ENCODE results near the gene MUC6. TPM values are rescaled to one million over a fixed set of nuclear protein-coding genes. Genes with fewer than 3 reads are reported as not detected.

Gene MUC6
- total RNA-seq, 2 donors from 2014 or later = not detected

DNA sequence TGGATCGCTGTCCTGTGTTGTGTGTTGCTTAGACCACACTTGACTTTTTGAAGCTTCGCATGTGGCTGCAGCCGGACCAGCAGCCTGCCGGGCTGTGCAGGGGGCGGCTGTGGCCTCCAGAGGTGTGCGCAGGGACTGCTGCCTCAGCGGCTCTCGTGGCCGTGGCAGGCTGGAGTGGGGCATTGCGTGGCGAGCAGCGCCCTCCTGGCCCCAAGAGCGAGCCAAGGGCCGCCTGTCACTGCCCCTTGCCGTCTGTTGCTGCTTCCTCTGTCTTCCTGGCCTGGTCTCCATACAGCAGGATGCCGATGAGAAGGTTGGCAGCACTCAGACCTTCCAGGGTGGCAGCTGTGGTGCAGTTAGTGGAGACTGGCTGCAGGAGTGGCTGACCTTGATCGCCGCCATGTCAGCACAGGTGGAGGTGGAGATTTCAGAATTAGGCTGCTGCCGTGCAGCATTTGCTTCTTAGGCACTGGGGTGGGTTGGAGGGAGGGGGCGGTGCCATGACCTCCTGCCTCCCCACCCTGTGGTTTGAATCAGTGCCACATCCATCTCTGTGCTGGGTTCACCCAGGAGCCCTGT is 34.0 kb downstream of the MUC6 start:
- DNase-seq (ENCODE audit: low spot score) = no peak
- intact Hi-C loops (cut with DNase I) = no loop called here

DNA sequence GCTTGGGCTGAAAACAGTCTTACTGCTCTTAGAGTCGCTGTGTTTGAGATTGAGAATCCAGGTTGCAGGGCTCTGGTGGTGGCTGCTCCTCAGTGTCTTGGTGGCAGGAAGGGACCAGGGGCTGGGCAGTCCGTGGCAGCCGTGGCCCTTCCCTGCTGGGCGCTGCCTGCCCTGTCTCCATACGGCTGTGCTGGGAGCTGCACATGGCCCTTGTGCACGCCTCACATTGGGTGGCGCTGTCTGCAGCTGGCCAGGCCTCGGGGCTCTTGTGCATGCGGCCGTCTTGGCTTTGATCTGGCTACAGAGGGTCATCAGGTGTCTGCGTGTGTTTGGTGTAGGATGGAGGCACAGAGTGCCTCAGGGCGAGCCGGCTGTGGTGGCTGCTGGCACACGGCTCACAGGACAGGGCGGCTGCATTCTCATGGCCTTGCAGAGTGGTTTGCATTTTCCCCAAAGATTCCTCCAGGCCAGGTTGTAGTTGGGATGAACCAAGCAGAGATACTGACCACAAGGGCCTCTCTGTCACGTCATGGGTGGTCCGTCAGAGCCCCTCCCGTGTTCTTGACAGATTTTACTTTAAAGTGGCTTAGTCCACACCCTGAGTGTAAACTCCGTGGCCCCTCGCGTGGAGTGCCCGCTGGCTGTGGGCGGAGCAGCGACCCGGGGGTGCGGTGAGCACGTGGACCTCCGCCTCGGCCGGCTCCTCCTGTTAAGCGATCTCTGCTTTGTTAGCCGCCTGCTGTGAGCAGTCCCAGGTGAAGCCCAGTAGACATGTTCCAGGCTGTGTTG is 34.7 kb downstream of the MUC6 start:
- DNase-seq (ENCODE audit: low spot score) = no peak
- intact Hi-C loops (cut with DNase I) = no loop called here

DNA sequence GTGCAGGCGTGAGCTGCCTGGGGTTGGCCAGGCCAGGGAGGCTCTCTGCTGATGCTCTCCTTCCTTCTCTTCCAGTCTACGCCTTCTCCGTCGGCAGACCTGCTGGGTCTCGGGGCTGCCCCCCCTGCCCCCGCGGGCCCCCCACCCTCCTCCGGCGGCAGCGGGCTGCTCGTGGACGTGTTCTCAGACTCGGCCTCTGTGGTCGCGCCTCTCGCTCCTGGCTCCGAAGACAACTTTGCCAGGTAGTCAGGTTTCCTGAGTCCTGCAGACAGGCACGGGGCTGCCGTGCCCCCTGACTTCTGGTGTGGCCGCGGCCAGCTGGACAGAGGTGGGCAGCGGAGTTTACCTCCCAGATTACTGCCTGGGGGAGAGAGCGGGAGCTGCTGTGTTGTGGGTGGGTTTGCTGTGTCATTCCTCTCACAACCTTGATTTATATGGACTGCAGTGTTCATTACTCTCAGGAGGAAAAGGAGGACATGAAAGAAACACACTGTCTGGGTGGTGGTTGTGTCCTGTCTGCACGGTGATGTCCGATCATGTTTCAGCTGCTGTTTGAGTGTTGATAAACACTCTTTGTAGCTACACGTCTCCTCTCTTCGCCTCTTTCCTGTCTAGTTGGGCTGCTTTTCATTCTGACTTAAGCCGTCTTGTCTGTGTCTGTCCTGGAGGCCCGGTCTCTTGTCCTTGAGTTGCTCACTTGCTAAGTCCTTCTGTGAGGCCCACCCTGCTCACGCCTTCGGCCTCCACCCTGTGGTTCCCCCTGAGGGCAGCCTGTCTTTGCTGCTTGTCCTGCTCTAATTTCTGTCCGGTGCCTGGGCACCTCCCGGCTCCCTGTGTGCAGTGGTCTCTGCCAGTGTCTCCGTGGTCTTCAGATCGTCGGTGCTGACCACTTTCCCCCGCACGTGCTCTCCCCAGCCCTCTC is 35.9 kb downstream of the MUC6 start:
- no peak for DNase-seq (ENCODE audit: low spot score)
- intact Hi-C loops (cut with DNase I) = no loop called here

DNA sequence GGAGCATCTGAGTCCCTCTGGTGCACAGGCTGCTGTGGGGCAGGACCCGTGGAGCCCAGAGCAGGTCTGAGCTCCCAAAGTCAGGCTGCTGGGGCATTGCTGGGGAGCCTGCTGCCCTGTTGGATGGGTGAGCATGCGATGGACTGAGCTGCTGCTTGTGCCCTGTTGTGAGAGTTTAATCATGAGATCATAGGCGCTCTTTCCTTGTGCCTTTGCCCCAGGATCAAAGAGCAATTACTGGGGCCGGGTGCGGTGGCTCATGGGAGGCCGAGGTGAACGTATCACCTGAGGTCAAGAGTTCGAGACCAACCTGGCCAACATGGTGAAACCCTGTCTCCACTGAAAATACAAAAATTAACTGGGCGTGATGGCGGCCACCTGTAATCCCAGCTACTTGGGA is 37.5 kb downstream of the MUC6 start:
- no peak for DNase-seq (ENCODE audit: low spot score)
- intact Hi-C loops (cut with DNase I) = no loop called here

DNA sequence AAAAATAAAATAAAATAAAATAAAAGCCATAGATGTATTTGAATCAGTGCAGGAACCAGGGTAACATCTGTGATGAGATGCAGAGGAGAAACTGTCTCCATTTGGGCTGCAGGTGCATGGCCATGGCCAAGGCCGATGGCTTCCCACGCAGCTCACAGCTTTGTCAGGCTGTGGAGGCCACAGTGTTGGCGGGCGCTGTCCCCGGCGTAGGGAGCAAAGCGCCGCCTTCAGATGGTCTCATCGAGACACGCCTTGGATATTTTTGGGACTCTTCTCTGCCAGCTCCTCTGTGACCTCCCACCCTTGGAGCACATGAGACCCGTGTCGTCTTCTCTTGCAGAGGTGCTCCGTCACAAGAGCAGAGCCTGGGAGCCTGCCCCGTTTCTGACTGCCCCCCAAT is 38.6 kb downstream of the MUC6 start:
- DNase-seq (ENCODE audit: low spot score) = no peak
- intact Hi-C loops (cut with DNase I) = loop anchor here in 1 of 2 donors (1.0 kb wide), 1 partner anchor 21 kb away; no protein-coding TSS in a partner anchor

DNA sequence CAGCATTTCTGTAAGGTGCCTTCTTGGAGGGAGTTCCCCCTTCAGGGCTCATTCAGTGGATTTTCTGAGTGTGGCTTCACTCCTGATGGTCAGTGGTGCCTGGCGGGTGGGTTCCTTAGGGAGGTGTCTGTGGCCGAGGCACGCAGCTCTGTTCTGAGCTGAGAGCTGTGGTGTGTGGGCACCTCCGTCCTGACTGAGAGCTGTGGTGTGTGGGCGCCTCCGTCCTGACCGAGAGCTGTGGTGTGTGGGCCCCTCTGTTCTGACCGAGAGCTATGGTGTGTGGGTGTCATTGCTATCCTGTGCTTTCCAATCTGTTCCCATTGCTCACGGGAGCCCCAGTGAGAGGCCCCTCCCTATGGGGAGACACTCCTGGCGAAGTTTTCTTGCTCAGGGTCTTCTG is 39.8 kb downstream of the MUC6 start:
- no peak for DNase-seq (ENCODE audit: low spot score)
- intact Hi-C loops (cut with DNase I) = no loop called here

DNA sequence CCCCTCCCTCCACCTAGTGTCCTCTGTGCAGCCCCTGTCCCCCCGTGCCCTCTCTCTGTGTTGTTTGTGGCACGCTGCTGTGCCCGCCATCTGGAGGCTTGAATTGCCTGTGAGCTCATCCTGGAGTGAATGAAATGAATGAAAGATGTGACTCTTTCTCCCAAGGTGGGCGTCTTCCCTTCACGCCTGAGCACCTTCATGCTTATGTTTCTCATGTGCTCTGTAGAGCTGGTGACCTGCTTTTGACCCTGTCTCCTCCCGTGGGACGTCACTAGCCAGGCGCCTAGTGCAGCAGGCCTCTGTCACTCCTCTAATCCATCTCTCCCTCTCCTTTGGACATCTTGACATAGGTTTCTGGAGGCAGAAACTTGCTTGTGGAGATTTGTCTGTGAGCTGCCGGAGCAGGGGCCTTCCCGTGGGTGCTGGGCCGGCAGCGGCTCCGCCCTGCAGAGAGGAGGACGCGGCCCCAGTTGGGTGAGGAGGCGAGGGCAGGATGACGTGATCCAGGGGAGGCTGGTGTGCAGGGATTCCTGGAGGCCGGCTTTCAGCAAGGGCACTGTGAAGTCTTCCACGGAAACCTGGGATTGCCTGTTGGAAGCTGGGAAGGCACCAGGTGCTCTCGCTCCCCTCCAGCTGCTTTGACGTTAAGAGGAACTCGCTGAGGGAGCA is 40.6 kb downstream of the MUC6 start:
- DNase-seq (ENCODE audit: low spot score) = no peak
- intact Hi-C loops (cut with DNase I) = no loop called here

DNA sequence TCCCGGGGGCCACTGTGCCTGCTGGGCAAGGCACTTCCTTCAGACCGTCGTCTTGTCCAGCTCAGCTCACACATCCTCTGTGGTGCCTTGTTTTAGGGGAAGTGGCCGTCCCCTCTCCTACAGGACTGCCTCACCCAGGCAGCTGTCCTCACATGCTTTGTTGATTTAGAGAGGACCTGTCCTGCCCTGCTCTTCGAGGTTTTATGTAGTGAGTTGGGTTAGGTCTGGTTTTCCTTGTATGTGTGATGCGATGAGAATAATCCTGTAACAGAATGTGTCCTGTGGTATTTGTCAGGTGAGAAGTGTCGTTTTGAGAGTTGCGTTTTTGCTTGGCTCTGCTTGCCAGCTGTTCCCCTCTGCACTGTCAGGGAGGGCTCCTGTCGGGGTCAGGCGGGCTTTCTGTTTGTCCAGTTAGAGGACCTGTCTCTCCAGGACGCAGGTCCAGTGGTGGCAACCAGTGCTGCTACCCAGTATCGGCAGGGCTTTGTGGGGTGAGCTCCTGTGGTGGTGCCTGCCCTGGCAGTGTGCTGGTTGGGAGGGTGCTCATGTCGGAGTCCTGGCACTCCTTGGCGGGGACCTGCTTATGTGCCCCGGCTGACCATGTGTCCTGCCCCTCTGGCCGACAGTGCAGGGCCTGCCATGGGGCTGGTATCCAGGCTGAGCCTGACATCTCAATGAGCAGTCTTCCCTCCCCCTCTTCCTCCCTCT is 41.3 kb downstream of the MUC6 start:
- no peak for DNase-seq (ENCODE audit: low spot score)
- intact Hi-C loops (cut with DNase I) = no loop called here

DNA sequence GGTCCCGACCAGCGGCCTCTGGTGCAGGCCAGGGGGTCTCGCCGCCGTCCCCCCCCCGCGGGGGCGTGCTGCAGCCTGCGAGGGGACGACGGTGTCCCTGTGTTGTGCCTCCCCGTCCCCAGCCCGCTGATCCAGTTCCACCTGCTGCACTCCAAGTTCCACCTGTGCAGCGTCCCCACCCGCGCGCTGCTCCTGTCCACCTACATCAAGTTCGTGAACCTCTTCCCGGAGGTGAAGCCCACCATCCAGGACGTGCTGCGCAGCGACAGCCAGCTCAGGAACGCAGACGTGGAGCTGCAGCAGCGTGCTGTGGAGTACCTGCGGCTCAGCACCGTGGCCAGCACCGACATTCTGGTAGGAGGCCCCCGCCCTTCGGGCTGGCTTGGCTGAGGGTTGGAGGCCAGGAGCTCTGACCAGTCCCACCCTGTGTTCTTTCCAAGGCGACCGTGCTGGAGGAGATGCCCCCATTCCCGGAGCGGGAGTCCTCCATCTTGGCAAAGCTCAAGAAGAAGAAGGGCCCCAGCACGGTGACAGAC is 42.8 kb downstream of the MUC6 start:
- intact Hi-C loops (cut with DNase I) = no loop called here
- DNase-seq (ENCODE audit: low spot score) = no peak

DNA sequence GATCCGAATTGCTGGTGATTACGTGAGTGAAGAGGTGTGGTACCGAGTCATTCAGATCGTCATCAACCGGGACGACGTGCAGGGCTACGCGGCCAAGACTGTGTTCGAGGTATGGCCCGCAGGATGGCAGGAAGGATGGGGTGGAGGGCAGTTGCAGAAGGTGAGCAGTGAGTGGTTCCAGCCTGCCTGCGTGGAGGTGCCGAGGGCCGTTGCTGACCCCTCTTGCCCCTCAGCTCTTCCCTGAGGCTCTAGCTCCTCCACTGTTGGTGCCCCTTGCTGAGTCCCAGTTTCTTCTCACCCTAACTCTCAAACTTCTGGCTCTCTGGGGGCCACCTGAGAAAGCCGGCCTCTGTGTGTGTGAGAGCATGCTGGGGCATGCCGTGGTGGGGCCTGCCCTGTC is 43.9 kb downstream of the MUC6 start:
- DNase-seq (ENCODE audit: low spot score) = no peak
- intact Hi-C loops (cut with DNase I) = no loop called here

DNA sequence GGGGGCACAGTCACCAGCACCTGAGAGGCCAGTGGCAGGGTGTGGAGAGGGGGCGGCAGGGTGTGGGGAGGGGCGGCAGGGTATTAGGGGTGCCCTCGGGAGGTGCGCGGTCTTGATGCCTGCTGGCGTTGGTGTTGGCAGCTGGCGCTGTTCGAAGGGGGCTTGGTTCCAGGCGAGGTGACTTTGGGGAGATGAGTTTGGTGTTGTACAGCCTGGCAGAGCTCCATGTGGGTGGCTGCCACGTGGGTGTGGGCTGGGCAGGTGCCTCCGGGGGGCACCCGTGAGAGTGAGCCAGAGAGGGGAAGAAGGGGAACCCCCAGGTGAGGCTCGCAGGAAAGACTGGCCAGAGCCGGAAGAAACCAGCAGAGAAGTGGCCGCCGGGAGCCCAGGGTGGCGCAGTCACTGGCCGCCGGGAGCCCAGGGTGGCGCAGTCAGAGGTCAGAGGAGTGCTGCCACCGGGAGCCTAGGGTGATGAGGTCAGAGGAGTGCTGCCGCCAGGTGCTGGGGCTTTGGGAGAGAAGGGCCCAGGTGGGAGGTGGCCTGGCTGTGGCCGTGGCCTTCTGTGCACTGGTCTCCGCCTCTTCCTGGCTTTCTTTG is 44.7 kb downstream of the MUC6 start:
- no peak for DNase-seq (ENCODE audit: low spot score)
- intact Hi-C loops (cut with DNase I) = no loop called here

DNA sequence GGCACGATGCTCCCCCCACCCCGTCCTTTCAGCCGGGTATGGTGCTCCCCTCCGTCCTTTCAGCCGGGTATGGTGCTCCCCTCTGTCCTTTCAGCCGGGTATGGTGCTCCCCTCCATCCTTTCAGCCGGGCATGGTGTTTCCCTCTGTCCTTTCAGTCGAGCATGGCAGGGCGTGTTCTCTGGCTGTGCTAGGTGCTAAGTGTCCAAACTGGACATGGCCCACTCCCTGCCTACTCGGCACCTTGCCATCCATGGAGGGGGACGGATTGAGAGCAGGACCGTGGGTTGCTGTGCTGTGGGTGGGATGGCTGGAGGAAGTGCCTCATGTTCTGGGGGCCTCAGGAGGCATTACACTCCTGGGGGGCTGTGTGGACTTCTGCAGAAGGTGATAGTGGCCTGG is 45.5 kb downstream of the MUC6 start:
- no peak for DNase-seq (ENCODE audit: low spot score)
- intact Hi-C loops (cut with DNase I) = no loop called here

DNA sequence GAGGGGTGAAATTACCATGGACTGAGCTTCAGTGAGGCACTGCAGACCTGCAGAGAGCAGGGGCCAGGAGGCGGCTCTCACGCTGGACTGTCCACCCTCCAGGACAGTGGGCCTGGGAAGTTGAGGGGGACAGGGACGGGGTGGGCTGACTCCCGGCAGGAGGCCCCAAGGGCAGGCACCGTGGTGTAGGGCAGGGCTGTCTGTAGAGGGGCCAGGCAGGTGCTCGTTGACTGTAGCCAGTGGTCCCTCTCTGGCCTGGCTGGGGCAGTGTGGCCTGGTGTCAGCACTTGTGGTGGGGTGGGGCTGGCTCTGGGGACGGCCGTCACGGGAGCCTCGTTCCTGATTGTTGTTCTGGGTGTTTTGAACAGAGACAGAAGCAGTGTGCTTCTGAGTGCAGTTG is 46.4 kb downstream of the MUC6 start:
- no peak for DNase-seq (ENCODE audit: low spot score)
- intact Hi-C loops (cut with DNase I) = no loop called here

DNA sequence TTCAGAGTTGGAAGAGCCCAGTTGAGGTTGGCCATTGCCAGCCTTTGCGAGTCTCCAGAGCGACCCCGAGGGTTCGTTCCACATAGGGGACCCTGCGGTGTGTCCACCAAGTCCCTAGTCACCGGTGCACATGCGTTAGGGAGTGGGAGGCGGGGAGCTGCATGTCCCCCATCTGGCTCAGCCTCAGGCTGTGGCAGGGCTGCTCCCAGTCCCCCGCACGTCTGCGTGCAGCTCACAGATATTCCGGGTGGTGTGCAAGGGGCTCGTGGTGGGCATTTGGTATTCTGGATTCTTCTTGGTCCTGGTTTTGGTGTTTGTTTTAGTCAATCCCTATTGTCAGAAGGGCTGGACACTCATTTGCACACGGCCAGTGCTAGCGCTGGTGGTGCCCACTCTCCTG is 48.8 kb downstream of the MUC6 start:
- no peak for DNase-seq (ENCODE audit: low spot score)
- intact Hi-C loops (cut with DNase I) = no loop called here

DNA sequence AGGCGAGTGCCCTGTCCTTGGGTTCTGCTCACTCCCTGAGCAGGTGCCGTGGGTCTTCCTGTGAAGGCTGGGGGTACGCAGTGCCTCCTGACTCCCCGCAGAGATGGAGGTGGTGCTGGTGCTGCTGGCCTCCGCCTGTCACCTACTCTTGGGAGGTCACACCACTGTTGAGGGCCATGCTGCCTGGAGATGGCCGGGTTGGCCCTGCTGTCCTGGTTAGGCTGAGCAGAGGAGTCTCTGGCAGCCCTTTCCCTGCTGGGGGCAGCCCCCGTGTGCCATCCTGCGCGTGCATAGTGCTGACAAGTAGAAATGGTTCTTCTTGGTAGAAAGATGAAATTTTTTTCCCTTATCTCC is 49.6 kb downstream of the MUC6 start:
- intact Hi-C loops (cut with DNase I) = no loop called here
- no peak for DNase-seq (ENCODE audit: low spot score)

DNA sequence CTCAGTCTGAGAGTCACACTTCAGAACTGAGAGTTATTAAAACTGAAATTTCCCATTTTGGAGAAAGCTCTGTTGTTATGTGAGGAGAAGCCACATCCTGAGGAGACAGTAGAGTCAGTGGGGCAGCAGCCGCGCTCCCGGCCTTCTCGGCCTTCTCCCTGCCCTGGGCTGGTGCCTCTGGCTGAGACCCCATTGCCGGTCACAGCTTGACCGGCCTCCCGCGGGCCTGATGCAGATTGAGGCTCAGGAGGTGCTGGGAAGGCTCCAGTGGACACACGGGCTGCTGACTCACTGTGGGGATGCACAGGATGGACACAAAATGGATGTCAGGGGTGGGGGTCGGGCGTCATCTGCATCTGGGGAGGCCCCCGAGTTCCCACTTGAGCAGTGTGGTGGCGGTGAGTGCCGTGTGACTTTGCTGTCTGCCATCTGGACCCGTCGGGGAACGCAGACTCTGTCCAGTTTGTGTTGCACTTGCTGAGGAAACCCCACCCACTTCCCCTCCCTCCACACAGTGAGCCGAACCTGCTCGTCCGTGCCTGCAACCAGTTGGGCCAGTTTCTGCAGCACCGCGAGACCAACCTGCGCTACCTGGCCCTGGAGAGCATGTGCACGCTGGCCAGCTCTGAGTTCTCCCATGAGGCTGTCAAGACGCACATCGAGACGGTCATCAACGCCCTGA is 50.1 kb downstream of the MUC6 start:
- DNase-seq (ENCODE audit: low spot score) = peak; percentile 67
- intact Hi-C loops (cut with DNase I) = no loop called here

DNA sequence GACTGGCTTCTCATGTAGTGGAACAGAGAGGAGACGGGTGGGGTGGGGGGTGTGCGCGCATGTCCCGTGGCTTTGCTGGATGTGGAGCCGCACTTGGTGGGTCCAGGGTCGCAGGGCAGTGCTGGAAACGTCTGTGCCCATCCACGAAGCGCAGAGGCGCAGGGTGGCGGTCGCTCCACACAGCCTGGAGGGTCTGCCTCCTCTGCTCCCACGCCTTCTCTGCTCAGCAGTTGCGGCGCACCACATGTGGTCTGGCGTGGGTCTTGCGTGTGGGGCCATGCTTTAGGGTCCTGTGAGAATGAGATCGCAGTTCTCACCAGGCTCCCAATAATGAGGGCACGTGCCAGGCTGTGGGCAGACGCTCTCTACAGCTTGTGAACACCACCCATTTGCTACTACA is 50.7 kb downstream of the MUC6 start:
- intact Hi-C loops (cut with DNase I) = no loop called here
- DNase-seq (ENCODE audit: low spot score) = no peak

DNA sequence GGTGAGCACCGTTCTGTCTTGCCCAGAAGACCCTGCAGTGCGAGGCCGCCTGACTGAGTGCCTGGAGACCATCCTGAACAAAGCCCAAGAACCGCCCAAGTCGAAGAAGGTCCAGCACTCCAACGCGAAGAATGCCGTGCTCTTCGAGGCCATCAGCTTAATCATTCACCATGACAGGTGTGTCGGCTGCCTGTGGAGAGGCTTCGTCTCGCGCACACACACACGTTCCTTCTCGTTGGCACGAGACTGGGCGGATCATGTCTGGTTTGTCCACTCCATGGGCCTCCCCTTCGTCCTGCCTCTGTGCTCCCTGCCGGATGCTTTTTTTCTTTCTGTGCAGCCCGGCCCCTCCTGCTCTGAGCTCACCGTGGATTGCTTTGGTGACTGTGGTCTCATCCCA is 51.1 kb downstream of the MUC6 start:
- DNase-seq (ENCODE audit: low spot score) = no peak
- intact Hi-C loops (cut with DNase I) = no loop called here
